Measurements from ENCODE around the gene MCRIP1. TPM values are rescaled to one million over a fixed set of nuclear protein-coding genes. Genes with fewer than 3 reads are reported as not detected.
A peak's percentile ranks its signal among the peaks of the same experiment; 100 is the strongest.

The MCRIP1 gene
- total and polyA plus RNA-seq, 9 of the 15 experiments (the other 6 are each of a cell fraction or from before 2014, with no cell fraction given) = 0.39 to 35.8 (median 9.7) TPM

DNA sequence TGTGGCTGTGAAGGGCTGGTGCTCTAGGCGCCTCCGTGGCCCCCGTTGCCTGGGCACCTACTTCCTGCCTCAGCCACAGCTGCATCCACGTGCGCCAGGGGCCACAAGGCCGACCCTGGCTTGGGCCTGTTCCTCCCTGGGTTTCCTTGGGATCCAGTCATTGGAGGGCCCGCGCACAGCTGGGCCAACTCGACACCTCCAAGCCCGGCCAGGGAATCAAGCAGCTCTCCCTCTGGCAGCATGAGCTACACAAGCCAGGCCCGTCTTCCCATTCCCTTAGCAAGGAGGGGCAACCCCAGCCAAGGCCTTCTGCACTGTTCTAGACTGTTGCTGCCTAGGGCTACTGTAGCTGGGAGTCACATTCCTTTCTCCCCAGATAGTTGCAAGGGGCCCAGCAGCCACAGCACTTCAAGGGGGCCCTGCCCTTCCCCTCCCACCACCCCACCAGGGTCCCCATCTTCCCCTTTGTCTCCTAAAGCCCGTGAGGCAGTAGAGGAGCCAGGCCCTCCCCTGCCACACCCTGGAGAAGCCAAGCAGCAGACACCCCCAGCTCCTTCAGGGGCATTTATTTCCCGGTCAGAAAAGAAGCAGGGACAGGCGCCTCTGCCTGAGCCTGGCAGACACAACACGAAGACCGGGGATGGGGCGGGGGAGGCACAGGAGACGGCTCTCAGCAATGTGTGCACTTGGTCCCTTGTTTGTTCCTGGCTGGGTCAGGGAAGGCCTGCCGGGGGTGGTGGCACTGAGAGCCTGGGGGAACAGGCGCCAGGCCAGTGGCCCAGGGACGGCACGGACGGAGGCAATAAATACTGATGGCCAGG lies 34.3 kb upstream of the MCRIP1 start (continued):
- TF ChIP-seq SMARCE1 (IDR thresholded peaks at IDR 0.05) = no peak
- TF ChIP-seq, protein P1, sequence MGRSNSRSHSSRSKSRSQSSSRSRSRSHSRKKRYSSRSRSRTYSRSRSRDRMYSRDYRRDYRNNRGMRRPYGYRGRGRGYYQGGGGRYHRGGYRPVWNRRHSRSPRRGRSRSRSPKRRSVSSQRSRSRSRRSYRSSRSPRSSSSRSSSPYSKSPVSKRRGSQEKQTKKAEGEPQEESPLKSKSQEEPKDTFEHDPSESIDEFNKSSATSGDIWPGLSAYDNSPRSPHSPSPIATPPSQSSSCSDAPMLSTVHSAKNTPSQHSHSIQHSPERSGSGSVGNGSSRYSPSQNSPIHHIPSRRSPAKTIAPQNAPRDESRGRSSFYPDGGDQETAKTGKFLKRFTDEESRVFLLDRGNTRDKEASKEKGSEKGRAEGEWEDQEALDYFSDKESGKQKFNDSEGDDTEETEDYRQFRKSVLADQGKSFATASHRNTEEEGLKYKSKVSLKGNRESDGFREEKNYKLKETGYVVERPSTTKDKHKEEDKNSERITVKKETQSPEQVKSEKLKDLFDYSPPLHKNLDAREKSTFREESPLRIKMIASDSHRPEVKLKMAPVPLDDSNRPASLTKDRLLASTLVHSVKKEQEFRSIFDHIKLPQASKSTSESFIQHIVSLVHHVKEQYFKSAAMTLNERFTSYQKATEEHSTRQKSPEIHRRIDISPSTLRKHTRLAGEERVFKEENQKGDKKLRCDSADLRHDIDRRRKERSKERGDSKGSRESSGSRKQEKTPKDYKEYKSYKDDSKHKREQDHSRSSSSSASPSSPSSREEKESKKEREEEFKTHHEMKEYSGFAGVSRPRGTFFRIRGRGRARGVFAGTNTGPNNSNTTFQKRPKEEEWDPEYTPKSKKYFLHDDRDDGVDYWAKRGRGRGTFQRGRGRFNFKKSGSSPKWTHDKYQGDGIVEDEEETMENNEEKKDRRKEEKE (IDR thresholded peaks at IDR 0.05; ENCODE audit: borderline replicate concordance in 1 of 2, control insufficient read depth in 1 of 2, low read depth in 2 of 2, low read length in 1 of 2) = no peak
- TF ChIP-seq ZNF668 (CRISPR knock-in tag; IDR thresholded peaks at IDR 0.05) = no peak
- no peak for TF ChIP-seq MAFG (tag; conservative IDR thresholded peaks at IDR 0.05)
- no peak for TF ChIP-seq ZNF507 (tag; conservative IDR thresholded peaks at IDR 0.05)
- TF ChIP-seq, protein P2, sequence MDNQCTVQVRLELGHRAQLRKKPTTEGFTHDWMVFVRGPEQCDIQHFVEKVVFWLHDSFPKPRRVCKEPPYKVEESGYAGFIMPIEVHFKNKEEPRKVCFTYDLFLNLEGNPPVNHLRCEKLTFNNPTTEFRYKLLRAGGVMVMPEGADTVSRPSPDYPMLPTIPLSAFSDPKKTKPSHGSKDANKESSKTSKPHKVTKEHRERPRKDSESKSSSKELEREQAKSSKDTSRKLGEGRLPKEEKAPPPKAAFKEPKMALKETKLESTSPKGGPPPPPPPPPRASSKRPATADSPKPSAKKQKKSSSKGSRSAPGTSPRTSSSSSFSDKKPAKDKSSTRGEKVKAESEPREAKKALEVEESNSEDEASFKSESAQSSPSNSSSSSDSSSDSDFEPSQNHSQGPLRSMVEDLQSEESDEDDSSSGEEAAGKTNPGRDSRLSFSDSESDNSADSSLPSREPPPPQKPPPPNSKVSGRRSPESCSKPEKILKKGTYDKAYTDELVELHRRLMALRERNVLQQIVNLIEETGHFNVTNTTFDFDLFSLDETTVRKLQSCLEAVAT (IDR thresholded peaks at IDR 0.05) = no peak
- TF ChIP-seq, protein P3, sequence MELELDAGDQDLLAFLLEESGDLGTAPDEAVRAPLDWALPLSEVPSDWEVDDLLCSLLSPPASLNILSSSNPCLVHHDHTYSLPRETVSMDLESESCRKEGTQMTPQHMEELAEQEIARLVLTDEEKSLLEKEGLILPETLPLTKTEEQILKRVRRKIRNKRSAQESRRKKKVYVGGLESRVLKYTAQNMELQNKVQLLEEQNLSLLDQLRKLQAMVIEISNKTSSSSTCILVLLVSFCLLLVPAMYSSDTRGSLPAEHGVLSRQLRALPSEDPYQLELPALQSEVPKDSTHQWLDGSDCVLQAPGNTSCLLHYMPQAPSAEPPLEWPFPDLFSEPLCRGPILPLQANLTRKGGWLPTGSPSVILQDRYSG (tag; conservative IDR thresholded peaks at IDR 0.05; ENCODE audit: low read depth) = no peak
- TF ChIP-seq, protein P4, sequence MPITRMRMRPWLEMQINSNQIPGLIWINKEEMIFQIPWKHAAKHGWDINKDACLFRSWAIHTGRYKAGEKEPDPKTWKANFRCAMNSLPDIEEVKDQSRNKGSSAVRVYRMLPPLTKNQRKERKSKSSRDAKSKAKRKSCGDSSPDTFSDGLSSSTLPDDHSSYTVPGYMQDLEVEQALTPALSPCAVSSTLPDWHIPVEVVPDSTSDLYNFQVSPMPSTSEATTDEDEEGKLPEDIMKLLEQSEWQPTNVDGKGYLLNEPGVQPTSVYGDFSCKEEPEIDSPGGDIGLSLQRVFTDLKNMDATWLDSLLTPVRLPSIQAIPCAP (CRISPR knock-in tag; IDR thresholded peaks at IDR 0.05; ENCODE audit: borderline replicate concordance) = no peak
- TF ChIP-seq TEAD4 (IDR thresholded peaks at IDR 0.05; ENCODE audit: low read length) = no peak
- TF ChIP-seq TEAD4 (CRISPR knock-in tag; IDR thresholded peaks at IDR 0.05; ENCODE audit: borderline replicate concordance) = no peak
- no peak for TF ChIP-seq ZFP30 (CRISPR knock-in tag; IDR thresholded peaks at IDR 0.05; ENCODE audit: borderline replicate concordance)
- TF ChIP-seq SAFB2 (IDR thresholded peaks at IDR 0.05; ENCODE audit: borderline replicate concordance, low read depth, low read length, severe bottlenecking) = no peak
- TF ChIP-seq MEF2D (tag; conservative IDR thresholded peaks at IDR 0.05; ENCODE audit: low read depth) = no peak
- TF ChIP-seq, protein P5, sequence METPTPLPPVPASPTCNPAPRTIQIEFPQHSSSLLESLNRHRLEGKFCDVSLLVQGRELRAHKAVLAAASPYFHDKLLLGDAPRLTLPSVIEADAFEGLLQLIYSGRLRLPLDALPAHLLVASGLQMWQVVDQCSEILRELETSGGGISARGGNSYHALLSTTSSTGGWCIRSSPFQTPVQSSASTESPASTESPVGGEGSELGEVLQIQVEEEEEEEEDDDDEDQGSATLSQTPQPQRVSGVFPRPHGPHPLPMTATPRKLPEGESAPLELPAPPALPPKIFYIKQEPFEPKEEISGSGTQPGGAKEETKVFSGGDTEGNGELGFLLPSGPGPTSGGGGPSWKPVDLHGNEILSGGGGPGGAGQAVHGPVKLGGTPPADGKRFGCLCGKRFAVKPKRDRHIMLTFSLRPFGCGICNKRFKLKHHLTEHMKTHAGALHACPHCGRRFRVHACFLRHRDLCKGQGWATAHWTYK (CRISPR knock-in tag; IDR thresholded peaks at IDR 0.05) = peak; percentile 83
- TF ChIP-seq KDM5B (IDR thresholded peaks at IDR 0.05; ENCODE audit: insufficient replicate concordance, low read depth, low read length) = no peak
- no peak; the same call in 1 of the 2 replicates for TF ChIP-seq MYC (IDR thresholded peaks at IDR 0.05; ENCODE audit: low read depth, low read length)
- 0 out of 2 replicates have a peak, but pooled peaks have one; percentile 41 for TF ChIP-seq MYC (CRISPR knock-in tag; IDR thresholded peaks at IDR 0.05; ENCODE audit: borderline replicate concordance, low read depth)
- no peak; the same call in 1 of the 2 replicates for TF ChIP-seq POLR2H (tag; IDR thresholded peaks at IDR 0.05; ENCODE audit: low read depth)
- TF ChIP-seq MIER1 (IDR thresholded peaks at IDR 0.05; ENCODE audit: low read depth) = no peak

All from K562 (cell line).